GM12878 (cell line): Measurements from ENCODE around the gene PALS2. TPM values are rescaled to one million over a fixed set of nuclear protein-coding genes. Genes with fewer than 3 reads are reported as not detected.

ENCODE experiments used
- ATAC-seq: fragments of 200-7000 bp; cut with Tn5 transposase; 3 replicates; pipeline ENCODE4 v1.9.1; 2020; ENCODE audit warnings: mild to moderate bottlenecking, moderate library complexity
- BruUV-seq: library from RNA; stranded (reverse); fragments of 400-500 nt; replicated peaks from 2 replicates; lab custom pipeline; 2021; lab: Mats Ljungman, UMichigan
- CTCF ChIA-PET: fragments of 300-600 bp; sonication (Branson Sonifier 250); formaldehyde crosslinking; extraction: SDS; loops from one replicate; lab custom pipeline; 2021; ENCODE audit warnings: inconsistent platforms; lab: Yijun Ruan, JAX
- POLR2A ChIA-PET: fragments of 350-600 bp; formaldehyde crosslinking; extraction: SDS; loops from one replicate; lab custom pipeline; 2021; ENCODE audit warnings: inconsistent platforms; lab: Charles Lee
- RAD21 ChIA-PET: fragments of 300-600 bp; sonication (Branson Sonifier 250); formaldehyde crosslinking; loops from one replicate; lab custom pipeline; 2023; ENCODE audit warnings: antibody characterized with exemption; ENCODE audit not compliant: unreplicated experiment; lab: Charles Lee
- SMC1A ChIA-PET: fragments of 300-600 bp; sonication (Branson Sonifier 250); formaldehyde crosslinking; loops from one replicate; lab custom pipeline; 2023; ENCODE audit not compliant: unreplicated experiment, uncharacterized antibody; lab: Charles Lee
- DNase-seq: peaks from one replicate; pipeline ENCODE4 v3.0.0-alpha.2; 2011; ENCODE audit warnings: low read depth, low spot score
- FAIRE-seq: peaks from 3 replicates; lab custom pipeline; 2011; peaks lifted over from hg19 to GRCh38; lab: Jason Lieb, UNC
- H2AFZ ChIP-seq: 2 replicates; pipeline ENCODE4 v1.6.0; 2011; ENCODE audit warnings: low read depth, low read length, control low read depth; ENCODE audit not compliant: control insufficient read depth
- H3K27ac ChIP-seq: 2 replicates; pipeline ENCODE4 v1.5.1; 2011; ENCODE audit warnings: control low read depth; ENCODE audit not compliant: control insufficient read depth, insufficient read depth
- H3K27me3 ChIP-seq, 2 experiments: replicated peaks in 1 of 2; 2 replicates each; pipeline versions ENCODE4 v1.6.0 to v1.6.1; 2011; ENCODE audit warnings: low read length in 1 of 2; ENCODE audit not compliant: control insufficient read depth in 2 of 2, insufficient read depth in 2 of 2
- H3K36me3 ChIP-seq, 2 experiments: 2 replicates each; pipeline ENCODE4 v1.5.1; 2011; ENCODE audit warnings: low read length in 1 of 2; ENCODE audit not compliant: control insufficient read depth in 2 of 2, insufficient read depth in 2 of 2
- H3K4me1 ChIP-seq: 2 replicates; pipeline ENCODE4 v1.6.1; 2011; ENCODE audit warnings: mild to moderate bottlenecking, low read length, moderate library complexity, mixed read lengths; ENCODE audit not compliant: control insufficient read depth, insufficient read depth
- H3K4me2 ChIP-seq: 2 replicates; pipeline ENCODE4 v1.6.0; 2011; ENCODE audit warnings: control low read depth; ENCODE audit not compliant: control insufficient read depth, insufficient read depth
- H3K4me3 ChIP-seq: fragments of 200-600 bp; sonication (generic); 2 replicates; pipeline ENCODE4 v1.5.1; 2016
- H3K79me2 ChIP-seq: 2 replicates; pipeline ENCODE4 v1.6.0; 2011; ENCODE audit warnings: low read length; ENCODE audit not compliant: control insufficient read depth, insufficient read depth
- H3K9ac ChIP-seq: 2 replicates; pipeline ENCODE4 v1.8.0; 2011; ENCODE audit warnings: low read length, control low read depth, mixed read lengths; ENCODE audit not compliant: control insufficient read depth, insufficient read depth
- H3K9me3 ChIP-seq: replicated peaks from 3 replicates; pipeline ENCODE4 v1.5.1; 2011; ENCODE audit warnings: mild to moderate bottlenecking, low read length; ENCODE audit not compliant: control insufficient read depth, insufficient read depth
- H4K20me1 ChIP-seq: 2 replicates; pipeline ENCODE4 v1.6.0; 2011; ENCODE audit not compliant: control insufficient read depth, insufficient read depth
- ASH2L ChIP-seq: fragments of 300-600, 200-600 bp; sonication (generic); IDR thresholded peaks from 2 replicates; pipeline ENCODE4 v1.6.1; 2017; ENCODE audit warnings: low read depth, mild to moderate bottlenecking, borderline replicate concordance
- EED ChIP-seq: sonication (generic); IDR thresholded peaks from 2 replicates; pipeline ENCODE4 v1.6.1; 2016; ENCODE audit warnings: antibody characterized with exemption, low read depth
- HCFC1 ChIP-seq: fragments of 150-350 bp; IDR thresholded peaks from 2 replicates; pipeline ENCODE4 v1.6.1; 2014; ENCODE audit warnings: low read length
- HDGF ChIP-seq: fragments of 450-650 bp; IDR thresholded peaks from 2 replicates; pipeline ENCODE4 v1.6.1; 2016; ENCODE audit warnings: antibody characterized with exemption
- IKZF2 ChIP-seq, 2 experiments: fragments of 450-650 bp; IDR thresholded peaks; 2 replicates each; pipeline ENCODE4 v1.6.1; 2017; ENCODE audit warnings: mild to moderate bottlenecking in 2 of 2, moderate library complexity in 2 of 2
- KAT2A ChIP-seq: conservative IDR thresholded peaks from 2 replicates; pipeline ENCODE4 v1.6.1; 2011; ENCODE audit warnings: low read depth, low read length; ENCODE audit not compliant: control insufficient read depth
- MEF2A ChIP-seq: IDR thresholded peaks from 2 replicates; pipeline ENCODE4 v1.6.1; 2011; ENCODE audit warnings: low read depth, mild to moderate bottlenecking, low read length, moderate library complexity; ENCODE audit not compliant: insufficient read depth
- RUNX3 ChIP-seq: IDR thresholded peaks from 2 replicates; pipeline ENCODE4 v1.6.1; 2012; ENCODE audit warnings: low read length, inconsistent platforms
- SRF ChIP-seq, 2 experiments: IDR thresholded peaks; 2 replicates each; pipeline ENCODE4 v1.6.1; 2011; ENCODE audit warnings: low read depth in 2 of 2, low read length in 2 of 2, mild to moderate bottlenecking in 1 of 2, moderate library complexity in 1 of 2
- SUZ12 ChIP-seq: fragments of 200-600 bp; sonication (generic); IDR thresholded peaks from one replicate; pipeline ENCODE4 v1.6.1; 2018; ENCODE audit warnings: antibody characterized with exemption, mild to moderate bottlenecking; ENCODE audit not compliant: unreplicated experiment
- TAF1 ChIP-seq: IDR thresholded peaks from 2 replicates; pipeline ENCODE4 v1.6.1; 2011; ENCODE audit warnings: mild to moderate bottlenecking, low read depth, low read length, borderline replicate concordance
- WGBS: methylation state at CpG from one replicate; pipeline ENCODE4 v1.1.6; 2016; ENCODE audit warnings: low lambda C conversion rate; ENCODE audit not compliant: insufficient replicate concordance, insufficient coverage; ENCODE audit errors: missing lambda C conversion rate; 5-methylcytosine and 5-hydroxymethylcytosine counted together
- in situ Hi-C: fragments of 300-500 bp; cut with MboI; formaldehyde crosslinking; loops from 9 replicates; pipeline ENCODE4 v1.14.3; 2018; ENCODE audit warnings: mixed read lengths
- intact Hi-C: fragments of 100-400 bp; cut with micrococcal nuclease; formaldehyde crosslinking; loops from one replicate; pipeline ENCODE4 v1.14.2; 2022; ENCODE audit not compliant: unreplicated experiment
- polyA plus RNA-seq, 11 experiments: library from polyadenylated mRNA; depleted of rRNA in 4 of 11; unstranded in 6 of 11; stranded (reverse) in 5 of 11; fragments of >200 nt; fragmentation: Nextera tagmentation in 4 of 11; fragmentation: Illumina TruSeq in 1 of 11; extraction: Ambion mirVana in 4 of 11; extraction: Trizol in 1 of 11; gene quantifications; 1 replicate in 1 of 11; 2 replicates in 10 of 11; pipeline versions ENCODE4 v1.2.1 to v1.2.3, GENCODE V29; 2011 to 2016; ENCODE audit warnings: inconsistent platforms in 2 of 11, missing spikeins in 2 of 11, low read depth in 1 of 11
- total RNA-seq, 4 experiments: library from RNA; depleted of rRNA in 3 of 4; stranded (reverse); fragments of >200 nt in 3 of 4; fragmentation: Illumina TruSeq in 1 of 4; extraction: Trizol in 1 of 4; gene quantifications; 2 replicates each; pipeline versions ENCODE4 v1.2.1 to v1.2.3, GENCODE V29; 2013 to 2021
- TF ChIP-seq, protein P1 (sequence below): IDR thresholded peaks from 2 replicates; pipeline ENCODE4 v1.6.1; 2011; ENCODE audit warnings: mild to moderate bottlenecking, low read depth, low read length, moderate library complexity; ENCODE audit not compliant: insufficient replicate concordance
- TF ChIP-seq, protein P2 (sequence below): IDR thresholded peaks from 2 replicates; pipeline ENCODE4 v1.6.1; 2011; ENCODE audit warnings: borderline replicate concordance, low read depth, mild to moderate bottlenecking, moderate library complexity, mixed read lengths, low read length; ENCODE audit not compliant: insufficient read depth; ENCODE audit errors: extremely low read length
- TF ChIP-seq, protein P3 (sequence below): fragments of 450-650 bp; IDR thresholded peaks from 2 replicates; pipeline ENCODE4 v1.6.1; 2016; ENCODE audit warnings: mild to moderate bottlenecking
- TF ChIP-seq, protein P4 (sequence below): fragments of 450-650 bp; IDR thresholded peaks from 2 replicates; pipeline ENCODE4 v1.6.1; 2017; ENCODE audit warnings: mild to moderate bottlenecking
- TF ChIP-seq, protein P5 (sequence below): fragments of 450-650 bp; IDR thresholded peaks from 2 replicates; pipeline ENCODE4 v1.6.1; 2016; ENCODE audit warnings: mild to moderate bottlenecking

Gene PALS2
- total and polyA plus RNA-seq, 10 of the 15 experiments (the other 5 are each of a cell fraction or from before 2014, with no cell fraction given), result 10.7 to 53.5 (median 20.1) TPM

DNA sequence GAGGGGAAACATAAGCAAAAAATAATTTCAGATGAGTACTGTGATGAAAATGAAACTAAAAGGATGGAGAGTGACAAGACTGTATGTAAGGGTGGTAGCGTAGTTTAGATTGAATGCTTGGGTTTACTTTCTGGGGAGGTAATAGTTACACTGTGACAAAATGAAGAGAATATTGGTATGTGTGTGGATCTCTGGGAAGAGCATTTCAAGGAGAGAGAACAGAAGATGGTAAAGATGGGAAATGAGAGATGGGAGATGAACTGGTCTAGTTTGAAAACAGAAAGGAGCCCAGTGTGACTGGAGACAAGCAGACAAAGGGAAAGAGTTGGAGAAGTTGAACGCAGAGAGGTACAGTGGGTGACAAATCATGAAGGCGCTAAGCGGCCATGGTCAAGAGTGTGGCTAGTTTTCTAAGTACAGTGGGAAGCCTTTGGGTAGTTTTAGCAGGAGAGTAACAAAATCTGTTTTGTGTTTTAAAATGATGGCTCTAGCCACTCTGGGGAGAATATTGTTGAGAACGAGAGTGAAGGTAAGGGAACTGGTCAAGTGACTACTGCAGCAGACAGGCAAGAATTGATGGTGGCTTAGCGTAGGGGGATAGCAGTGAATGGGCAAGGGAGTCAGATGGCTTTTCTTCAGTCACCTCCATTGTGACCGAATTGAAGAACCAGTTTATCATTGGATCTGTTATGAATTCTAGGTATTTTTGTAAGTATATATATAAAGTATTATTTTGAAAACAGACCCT, 22.6 kb downstream of the PALS2 start:
- intact Hi-C loops, result no loop called here
- in situ Hi-C loops, result no loop called here
- WGBS, result 37% methylated on average over 7 of the region's 7 CpGs
- SMC1A ChIA-PET, result interaction anchor here (0.8 to 10.2 kb wide), 4 partner anchors 16 to 127 kb away, joined by 3 to 82 read pairs (median 23); partner anchors contain the start of gene PALS2
- peak; percentile 80 for FAIRE-seq
- DNase-seq, result no peak
- POLR2A ChIA-PET, result no interaction called here
- ATAC-seq, result peak; percentile 81
- H3K27me3 ChIP-seq, result no peaks in the 10 kb centered on the region
- peak overlapping the region; percentile 88 for H2AFZ ChIP-seq
- RAD21 ChIA-PET, result interaction anchor here (0.9 to 1.3 kb wide), 2 partner anchors 13 to 20 kb away, joined by 3 read pairs; no protein-coding TSS in a partner anchor
- H3K4me2 ChIP-seq, result peak overlapping the region; percentile 95
- peak overlapping the region; percentile 43; the same call in 1 of the 2 replicates for H3K4me3 ChIP-seq
- no TSS peak for BruUV-seq
- H3K9me3 ChIP-seq, result peaks cover 3% of the 10 kb centered on the region; the same call in 1 of the 3 replicates
- H3K4me1 ChIP-seq, result peaks cover 19% of the 10 kb centered on the region
- peaks cover 51% of the 10 kb centered on the region for H3K79me2 ChIP-seq
- peak overlapping the region; percentile 71 for H3K9ac ChIP-seq
- H3K27ac ChIP-seq, result peak overlapping the region; percentile 92
- no peaks in the 10 kb centered on the region for H4K20me1 ChIP-seq
- CTCF ChIA-PET, result interaction anchor here (0.6 to 1.2 kb wide), 4 partner anchors 21 to 120 kb away, joined by 3 to 4 read pairs (median 3); no protein-coding TSS in a partner anchor
- H3K36me3 ChIP-seq, result no peaks in the 10 kb centered on the region
- peak; percentile 91; the same call in 1 of the 2 replicates for TF ChIP-seq ASH2L
- TF ChIP-seq, protein P1, sequence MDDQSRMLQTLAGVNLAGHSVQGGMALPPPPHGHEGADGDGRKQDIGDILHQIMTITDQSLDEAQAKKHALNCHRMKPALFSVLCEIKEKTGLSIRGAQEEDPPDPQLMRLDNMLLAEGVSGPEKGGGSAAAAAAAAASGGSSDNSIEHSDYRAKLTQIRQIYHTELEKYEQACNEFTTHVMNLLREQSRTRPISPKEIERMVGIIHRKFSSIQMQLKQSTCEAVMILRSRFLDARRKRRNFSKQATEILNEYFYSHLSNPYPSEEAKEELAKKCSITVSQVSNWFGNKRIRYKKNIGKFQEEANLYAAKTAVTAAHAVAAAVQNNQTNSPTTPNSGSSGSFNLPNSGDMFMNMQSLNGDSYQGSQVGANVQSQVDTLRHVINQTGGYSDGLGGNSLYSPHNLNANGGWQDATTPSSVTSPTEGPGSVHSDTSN, result no peak
- TF ChIP-seq, protein P2, sequence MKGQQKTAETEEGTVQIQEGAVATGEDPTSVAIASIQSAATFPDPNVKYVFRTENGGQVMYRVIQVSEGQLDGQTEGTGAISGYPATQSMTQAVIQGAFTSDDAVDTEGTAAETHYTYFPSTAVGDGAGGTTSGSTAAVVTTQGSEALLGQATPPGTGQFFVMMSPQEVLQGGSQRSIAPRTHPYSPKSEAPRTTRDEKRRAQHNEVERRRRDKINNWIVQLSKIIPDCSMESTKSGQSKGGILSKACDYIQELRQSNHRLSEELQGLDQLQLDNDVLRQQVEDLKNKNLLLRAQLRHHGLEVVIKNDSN, result no peak
- TF ChIP-seq SUZ12, result no peak
- TF ChIP-seq, protein P3, sequence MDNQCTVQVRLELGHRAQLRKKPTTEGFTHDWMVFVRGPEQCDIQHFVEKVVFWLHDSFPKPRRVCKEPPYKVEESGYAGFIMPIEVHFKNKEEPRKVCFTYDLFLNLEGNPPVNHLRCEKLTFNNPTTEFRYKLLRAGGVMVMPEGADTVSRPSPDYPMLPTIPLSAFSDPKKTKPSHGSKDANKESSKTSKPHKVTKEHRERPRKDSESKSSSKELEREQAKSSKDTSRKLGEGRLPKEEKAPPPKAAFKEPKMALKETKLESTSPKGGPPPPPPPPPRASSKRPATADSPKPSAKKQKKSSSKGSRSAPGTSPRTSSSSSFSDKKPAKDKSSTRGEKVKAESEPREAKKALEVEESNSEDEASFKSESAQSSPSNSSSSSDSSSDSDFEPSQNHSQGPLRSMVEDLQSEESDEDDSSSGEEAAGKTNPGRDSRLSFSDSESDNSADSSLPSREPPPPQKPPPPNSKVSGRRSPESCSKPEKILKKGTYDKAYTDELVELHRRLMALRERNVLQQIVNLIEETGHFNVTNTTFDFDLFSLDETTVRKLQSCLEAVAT, result peak; percentile 94
- TF ChIP-seq, protein P4, sequence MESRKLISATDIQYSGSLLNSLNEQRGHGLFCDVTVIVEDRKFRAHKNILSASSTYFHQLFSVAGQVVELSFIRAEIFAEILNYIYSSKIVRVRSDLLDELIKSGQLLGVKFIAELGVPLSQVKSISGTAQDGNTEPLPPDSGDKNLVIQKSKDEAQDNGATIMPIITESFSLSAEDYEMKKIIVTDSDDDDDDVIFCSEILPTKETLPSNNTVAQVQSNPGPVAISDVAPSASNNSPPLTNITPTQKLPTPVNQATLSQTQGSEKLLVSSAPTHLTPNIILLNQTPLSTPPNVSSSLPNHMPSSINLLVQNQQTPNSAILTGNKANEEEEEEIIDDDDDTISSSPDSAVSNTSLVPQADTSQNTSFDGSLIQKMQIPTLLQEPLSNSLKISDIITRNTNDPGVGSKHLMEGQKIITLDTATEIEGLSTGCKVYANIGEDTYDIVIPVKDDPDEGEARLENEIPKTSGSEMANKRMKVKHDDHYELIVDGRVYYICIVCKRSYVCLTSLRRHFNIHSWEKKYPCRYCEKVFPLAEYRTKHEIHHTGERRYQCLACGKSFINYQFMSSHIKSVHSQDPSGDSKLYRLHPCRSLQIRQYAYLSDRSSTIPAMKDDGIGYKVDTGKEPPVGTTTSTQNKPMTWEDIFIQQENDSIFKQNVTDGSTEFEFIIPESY, result peak; percentile 99
- peak; percentile 36; the same call in 1 of the 2 replicates for TF ChIP-seq RUNX3
- TF ChIP-seq KAT2A, result no peak
- TF ChIP-seq EED, result no peak
- TF ChIP-seq, protein P5, sequence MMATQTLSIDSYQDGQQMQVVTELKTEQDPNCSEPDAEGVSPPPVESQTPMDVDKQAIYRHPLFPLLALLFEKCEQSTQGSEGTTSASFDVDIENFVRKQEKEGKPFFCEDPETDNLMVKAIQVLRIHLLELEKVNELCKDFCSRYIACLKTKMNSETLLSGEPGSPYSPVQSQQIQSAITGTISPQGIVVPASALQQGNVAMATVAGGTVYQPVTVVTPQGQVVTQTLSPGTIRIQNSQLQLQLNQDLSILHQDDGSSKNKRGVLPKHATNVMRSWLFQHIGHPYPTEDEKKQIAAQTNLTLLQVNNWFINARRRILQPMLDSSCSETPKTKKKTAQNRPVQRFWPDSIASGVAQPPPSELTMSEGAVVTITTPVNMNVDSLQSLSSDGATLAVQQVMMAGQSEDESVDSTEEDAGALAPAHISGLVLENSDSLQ, result peak; percentile 65; the same call in 1 of the 2 replicates
- no peak for TF ChIP-seq SRF (IDR thresholded peaks at IDR 0.05; ENCODE audit: low read depth in 2 of 2, low read length in 2 of 2)
- 0 out of 2 replicates have a peak, but pooled peaks have one; percentile 5 for TF ChIP-seq TAF1
- no peak for TF ChIP-seq HCFC1
- peak in 1 of 2 experiments; percentile 16; a peak in 1 of 4 replicates for TF ChIP-seq IKZF2 (IDR thresholded peaks at IDR 0.05)
- TF ChIP-seq MEF2A, result no peak
- TF ChIP-seq HDGF, result peak; percentile 52; the same call in 1 of the 2 replicates
